Measurements from ENCODE around the gene WDR62.

Gene WDR62

DNA sequence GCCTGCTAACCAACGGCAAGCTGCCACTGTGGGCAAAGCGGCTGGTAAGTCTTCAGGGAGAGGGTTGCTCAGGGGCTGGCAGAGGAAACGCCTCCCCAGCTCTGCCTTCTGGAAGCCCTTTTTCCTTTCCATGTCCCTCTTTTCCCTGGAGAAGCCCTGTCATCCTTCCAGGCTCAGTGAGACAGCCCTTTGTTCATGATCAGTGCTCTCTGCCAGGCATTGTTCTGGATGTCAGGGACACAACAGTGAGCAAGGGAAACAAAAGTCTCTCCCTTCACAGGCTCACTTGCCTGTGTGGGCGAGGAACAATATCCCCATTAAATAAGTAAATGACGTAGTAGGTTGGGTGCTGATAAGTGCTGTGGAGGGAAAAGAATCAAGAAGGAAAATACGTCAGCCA is 42.3 kb downstream of the WDR62 start:
- DNase-seq (ENCODE audit: low spot score) = no peak
- H3K27ac ChIP-seq = no peak overlapping the region
- TF ChIP-seq, protein P1, sequence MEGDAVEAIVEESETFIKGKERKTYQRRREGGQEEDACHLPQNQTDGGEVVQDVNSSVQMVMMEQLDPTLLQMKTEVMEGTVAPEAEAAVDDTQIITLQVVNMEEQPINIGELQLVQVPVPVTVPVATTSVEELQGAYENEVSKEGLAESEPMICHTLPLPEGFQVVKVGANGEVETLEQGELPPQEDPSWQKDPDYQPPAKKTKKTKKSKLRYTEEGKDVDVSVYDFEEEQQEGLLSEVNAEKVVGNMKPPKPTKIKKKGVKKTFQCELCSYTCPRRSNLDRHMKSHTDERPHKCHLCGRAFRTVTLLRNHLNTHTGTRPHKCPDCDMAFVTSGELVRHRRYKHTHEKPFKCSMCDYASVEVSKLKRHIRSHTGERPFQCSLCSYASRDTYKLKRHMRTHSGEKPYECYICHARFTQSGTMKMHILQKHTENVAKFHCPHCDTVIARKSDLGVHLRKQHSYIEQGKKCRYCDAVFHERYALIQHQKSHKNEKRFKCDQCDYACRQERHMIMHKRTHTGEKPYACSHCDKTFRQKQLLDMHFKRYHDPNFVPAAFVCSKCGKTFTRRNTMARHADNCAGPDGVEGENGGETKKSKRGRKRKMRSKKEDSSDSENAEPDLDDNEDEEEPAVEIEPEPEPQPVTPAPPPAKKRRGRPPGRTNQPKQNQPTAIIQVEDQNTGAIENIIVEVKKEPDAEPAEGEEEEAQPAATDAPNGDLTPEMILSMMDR (conservative IDR thresholded peaks at IDR 0.05; ENCODE audit: low read depth) = no peak
- ChIA-PET POLR2A (ENCODE audit: low non-redundant PET) (no interaction called here), CTCF (interaction anchor here (0.6 kb wide), 1 partner anchor 670 kb away, joined by 4 read pairs; no protein-coding TSS in a partner anchor)

DNA sequence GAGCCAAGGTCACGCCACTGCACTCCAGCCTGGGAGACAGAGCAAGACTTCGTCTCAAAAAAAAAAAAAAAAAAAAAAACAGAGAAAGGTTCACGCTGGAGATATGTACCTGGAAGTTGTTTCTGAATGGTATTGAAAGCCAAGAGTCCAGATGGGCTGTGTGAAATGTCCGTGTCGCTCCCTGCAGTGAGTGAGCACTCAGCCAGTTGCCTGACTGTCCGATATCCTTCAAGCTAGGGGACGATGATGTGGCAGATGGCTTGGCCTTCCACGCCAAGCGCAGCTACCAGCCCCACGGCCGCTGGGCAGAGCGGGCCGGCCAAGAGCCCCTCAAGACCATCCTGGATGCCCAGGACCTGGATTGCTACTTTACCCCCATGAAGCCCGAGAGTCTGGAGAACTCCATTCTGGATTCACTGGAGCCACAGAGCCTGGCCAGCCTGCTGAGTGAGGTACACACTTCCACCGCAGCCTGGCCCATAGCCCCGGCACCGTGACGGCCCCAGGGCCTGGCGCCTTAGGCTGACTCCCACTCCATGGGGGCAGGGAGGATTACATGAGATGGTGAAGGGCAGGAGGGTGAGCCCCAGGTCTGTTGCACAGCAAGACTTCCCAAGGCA is 44.6 kb downstream of the WDR62 start:
- H3K27ac ChIP-seq = 0 out of 2 replicates have a peak overlapping the region, but pooled peaks have one; percentile 6
- no peak for DNase-seq (ENCODE audit: low spot score)
- POLR2A ChIA-PET (ENCODE audit: low non-redundant PET) = no interaction called here
- CTCF ChIA-PET = interaction anchor here (0.6 kb wide), 1 partner anchor 20 kb away, joined by 4 read pairs; no protein-coding TSS in a partner anchor
- TF ChIP-seq, protein P1 (conservative IDR thresholded peaks at IDR 0.05; ENCODE audit: low read depth) = no peak

DNA sequence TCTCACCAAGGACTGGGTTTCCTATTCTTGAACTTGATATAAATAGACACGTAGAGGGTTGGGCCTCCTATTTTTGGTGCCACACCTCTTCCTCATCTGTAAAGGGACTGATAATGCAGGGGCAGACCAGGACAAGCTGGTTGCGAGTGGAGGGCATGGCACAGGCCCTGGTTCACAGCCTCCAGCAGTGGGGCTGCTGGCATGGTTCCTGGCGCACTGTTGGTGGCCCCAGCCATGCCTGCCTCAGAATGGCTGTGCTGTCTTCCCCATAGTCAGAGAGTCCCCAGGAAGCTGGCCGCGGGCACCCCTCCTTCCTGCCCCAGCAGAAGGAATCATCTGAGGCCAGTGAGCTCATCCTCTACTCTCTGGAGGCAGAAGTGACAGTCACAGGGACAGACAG is 45.8 kb downstream of the WDR62 start:
- peak overlapping the region; percentile 32; the same call in 1 of the 2 replicates for H3K27ac ChIP-seq
- ChIA-PET POLR2A (ENCODE audit: low non-redundant PET) (no interaction called here), CTCF (interaction anchor here (1.1 kb wide), 1 partner anchor 14 kb away, joined by 3 read pairs; no protein-coding TSS in a partner anchor)
- TF ChIP-seq, protein P1 (conservative IDR thresholded peaks at IDR 0.05; ENCODE audit: low read depth) = no peak
- DNase-seq (ENCODE audit: low spot score) = no peak

DNA sequence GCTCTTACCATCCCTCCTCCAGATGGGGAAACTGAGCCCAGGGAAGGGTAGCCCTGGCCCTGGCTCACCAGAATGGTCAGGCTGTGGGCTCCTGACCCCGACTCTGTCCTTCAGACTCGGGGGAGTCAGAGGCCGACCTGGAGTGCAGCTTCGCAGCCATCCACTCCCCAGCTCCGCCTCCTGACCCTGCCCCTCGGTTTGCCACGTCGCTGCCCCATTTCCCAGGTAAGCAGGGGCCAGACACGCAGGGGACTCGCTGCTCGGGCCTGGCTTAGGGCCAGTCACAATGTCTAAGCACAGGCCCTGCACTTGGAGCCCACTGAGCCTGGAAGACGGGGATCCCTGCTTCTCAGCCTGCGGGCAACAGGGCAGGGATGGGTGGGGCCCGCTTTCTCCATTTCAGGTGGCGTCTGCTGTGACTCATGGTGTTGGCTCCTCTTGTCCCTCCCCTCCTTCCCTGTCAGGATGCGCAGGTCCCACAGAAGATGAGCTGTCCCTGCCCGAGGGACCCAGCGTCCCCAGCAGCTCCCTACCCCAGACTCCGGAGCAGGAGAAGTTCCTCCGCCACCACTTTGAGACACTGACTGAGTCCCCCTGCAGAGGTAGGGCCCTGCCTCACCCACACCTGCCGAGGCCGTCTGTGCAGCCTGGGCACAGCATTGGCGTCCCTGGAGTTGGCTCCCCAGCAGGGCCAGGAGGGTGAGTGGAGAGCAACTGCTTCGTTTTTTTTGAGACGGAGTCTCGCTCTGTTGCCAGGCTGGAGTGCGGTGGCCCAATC is 47.0 kb downstream of the WDR62 start:
- peak; percentile 50 for DNase-seq (ENCODE audit: low spot score)
- POLR2A ChIA-PET (ENCODE audit: low non-redundant PET) = interaction anchor here (0.6 kb wide), 1 partner anchor 27 kb away, joined by 3 read pairs; no protein-coding TSS in a partner anchor
- CTCF ChIA-PET = no interaction called here
- peak overlapping the region; percentile 32 for H3K27ac ChIP-seq
- TF ChIP-seq, protein P1 (conservative IDR thresholded peaks at IDR 0.05; ENCODE audit: low read depth) = no peak

DNA sequence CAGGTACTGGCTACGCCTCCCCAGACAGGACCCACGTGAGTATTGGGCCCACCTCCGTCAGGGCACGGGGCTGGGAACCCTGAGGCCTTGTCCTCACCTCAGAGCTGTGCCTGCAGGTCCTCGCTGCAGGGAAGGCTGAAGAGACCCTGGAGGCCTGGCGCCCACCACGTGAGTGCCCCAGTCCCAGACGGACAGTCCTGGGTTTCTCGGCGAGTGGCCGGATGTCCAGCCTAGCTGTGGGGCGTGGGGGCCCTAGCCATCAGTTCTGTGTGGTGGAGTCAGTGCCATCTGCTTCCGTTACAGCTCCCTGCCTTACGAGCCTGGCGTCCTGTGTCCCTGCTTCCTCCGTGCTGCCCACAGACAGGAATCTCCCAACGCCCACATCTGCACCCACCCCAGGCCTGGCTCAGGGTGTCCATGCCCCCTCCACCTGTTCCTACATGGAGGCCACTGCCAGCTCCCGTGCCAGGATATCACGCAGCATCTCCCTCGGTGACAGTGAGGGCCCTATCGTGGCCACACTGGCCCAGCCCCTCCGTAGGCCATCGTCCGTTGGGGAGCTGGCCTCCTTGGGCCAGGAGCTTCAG is 48.4 kb downstream of the WDR62 start:
- ChIA-PET CTCF (interaction anchor here (0.8 kb wide), 1 partner anchor 11 kb away, joined by 4 read pairs; no protein-coding TSS in a partner anchor), POLR2A (ENCODE audit: low non-redundant PET) (no interaction called here)

More for the DNA sequence above, 48.4 kb downstream of the WDR62 start:
- DNase-seq (ENCODE audit: low spot score) = no peak
- TF ChIP-seq, protein P1 (conservative IDR thresholded peaks at IDR 0.05; ENCODE audit: low read depth) = no peak
- H3K27ac ChIP-seq = no peak overlapping the region; the same call in 1 of the 2 replicates
